Upper lobe of left lung (tissue), 6 donors: ENCODE results near the gene ZP4. TPM values are rescaled to one million over a fixed set of nuclear protein-coding genes. Genes with fewer than 3 reads are reported as not detected.

Source experiments
- ATAC-seq, 2 donors: fragments of 200-7000 bp; cut with Tn5 transposase; one replicate each; pipeline ENCODE4 v1.9.1; 2022; ENCODE audit warnings: mild to moderate bottlenecking in 2 of 2, moderate library complexity in 2 of 2; ENCODE audit not compliant: low FRiP score in 2 of 2
- DNase-seq, 2 donors: peaks; one replicate each; pipeline ENCODE4 v3.0.0-alpha.2; 2019 to 2020
- H3K27ac ChIP-seq, 4 donors: fragments of 200-600 bp; sonication (generic); one replicate each; pipeline ENCODE4 v1.5.1; 2016 to 2019
- H3K27me3 ChIP-seq, 4 donors: fragments of 200-600 bp; sonication (generic); one replicate each; pipeline ENCODE4 v1.5.1; 2017 to 2019
- H3K36me3 ChIP-seq, 4 donors: fragments of 200-600 bp; sonication (generic); one replicate each; pipeline ENCODE4 v1.5.1; 2016 to 2019
- H3K4me1 ChIP-seq, 4 donors: fragments of 200-600 bp; sonication (generic); one replicate each; pipeline ENCODE4 v1.5.1; 2018 to 2019
- H3K4me3 ChIP-seq, 4 donors: fragments of 200-600 bp; sonication (generic); one replicate each; pipeline ENCODE4 v1.5.1; 2017 to 2019; ENCODE audit warnings: mild to moderate bottlenecking in 2 of 4, moderate library complexity in 1 of 4
- H3K9me3 ChIP-seq, 4 donors: fragments of 200-600 bp; sonication (generic); one replicate each; pipeline ENCODE4 v1.5.1; 2018 to 2019
- CTCF ChIP-seq, 6 experiments: fragments of 450-650 bp in 4 of 6; fragments of 200-600 bp in 2 of 6; sonication (generic) in 2 of 6; IDR thresholded peaks; one replicate each; pipeline ENCODE4 v1.5.1; 2016 to 2019; ENCODE audit warnings: antibody characterized with exemption in 6 of 6
- EP300 ChIP-seq, 4 donors: sonication (generic); formaldehyde crosslinking; IDR thresholded peaks; one replicate each; pipeline ENCODE4 v1.5.1; 2017; ENCODE audit warnings: antibody characterized with exemption in 4 of 4, control low read depth in 2 of 4
- POLR2A ChIP-seq, 4 donors: fragments of 450-650 bp; IDR thresholded peaks; one replicate each; pipeline ENCODE4 v1.5.1; 2016 to 2017; ENCODE audit warnings: antibody characterized with exemption in 4 of 4, mild to moderate bottlenecking in 2 of 4
- POLR2AphosphoS5 ChIP-seq, 2 donors: sonication (generic); formaldehyde crosslinking; IDR thresholded peaks; one replicate each; pipeline ENCODE4 v1.5.1; 2017; ENCODE audit warnings: antibody characterized with exemption in 2 of 2
- WGBS, 2 donors: methylation state at CpG; one replicate each; pipeline ENCODE4 v1.1.5; 2017 to 2018; 5-methylcytosine and 5-hydroxymethylcytosine counted together
- total RNA-seq, 6 donors: library from RNA; depleted of rRNA in 4 of 6; stranded (reverse); fragments of >200 nt in 4 of 6; gene quantifications; one replicate each; pipeline versions ENCODE4 v1.1.0 to v1.2.1, GENCODE V29; 2016 to 2021
- donor health status: DM: no; HTN: no; CAD: no; lungs with moderate emphysema.
- donor health status: DM: no; HTN: yes; CAD: no; lungs with severe emphysema.

The ZP4 gene
- total RNA-seq, 6 donors from 2014 or later = not detected

GRCh38 chr1:237894131-237894530, 3.4 kb upstream of the ZP4 start:
- DNase-seq (no peak), ATAC-seq (no peak)
- 81 to 86% methylated on average over 3 of the region's 3 CpGs for WGBS, 2 donors

GRCh38 chr1:237891979-237892378, 1.3 kb upstream of the ZP4 start:
- no peaks in the 10 kb centered on the region for H3K9me3 ChIP-seq
- ATAC-seq (no peak), DNase-seq (no peak)
- H3K4me1 ChIP-seq = no peaks in the 10 kb centered on the region
- H3K36me3 ChIP-seq = no peaks in the 10 kb centered on the region
- no peak overlapping the region for H3K27ac ChIP-seq
- H3K4me3 ChIP-seq = no peak overlapping the region
- H3K27me3 ChIP-seq = no peaks in the 10 kb centered on the region
- TF ChIP-seq EP300 (IDR thresholded peaks at IDR 0.05) (no peak), POLR2A (IDR thresholded peaks at IDR 0.05) (no peak), POLR2AphosphoS5 (IDR thresholded peaks at IDR 0.05) (no peak), CTCF (IDR thresholded peaks at IDR 0.05) (no peak)
- WGBS, 2 donors = 82 to 84% methylated on average over 3 of the region's 3 CpGs

More at GRCh38 chr1:237894131-237894530, 3.4 kb upstream of the ZP4 start:
- no peaks in the 10 kb centered on the region for H3K9me3 ChIP-seq
- H3K4me1 ChIP-seq = no peaks in the 10 kb centered on the region
- H3K4me3 ChIP-seq = no peak overlapping the region
- no peak for TF ChIP-seq CTCF (IDR thresholded peaks at IDR 0.05)
- H3K36me3 ChIP-seq = no peaks in the 10 kb centered on the region
- H3K27me3 ChIP-seq = no peaks in the 10 kb centered on the region
- H3K27ac ChIP-seq = no peak overlapping the region

GRCh38 chr1:237891266-237891665, 544 bp upstream of the ZP4 start:
- TF ChIP-seq EP300 (IDR thresholded peaks at IDR 0.05) (no peak), POLR2AphosphoS5 (IDR thresholded peaks at IDR 0.05) (no peak), POLR2A (IDR thresholded peaks at IDR 0.05) (no peak), CTCF (IDR thresholded peaks at IDR 0.05) (no peak)
- Histone ChIP-seq H3K4me3 (no peak overlapping the region), H3K9me3 (no peaks in the 10 kb centered on the region), H3K27me3 (no peaks in the 10 kb centered on the region), H3K36me3 (no peaks in the 10 kb centered on the region), H3K27ac (no peak overlapping the region), H3K4me1 (no peaks in the 10 kb centered on the region)
- 64 to 76% methylated on average over 2 of the region's 2 CpGs for WGBS, 2 donors
- ATAC-seq = no peak
- no peak for DNase-seq

GRCh38 chr1:237890416-237890815, 306 bp downstream of the ZP4 start:
- TF ChIP-seq POLR2AphosphoS5 (IDR thresholded peaks at IDR 0.05) (no peak), EP300 (IDR thresholded peaks at IDR 0.05) (no peak), POLR2A (IDR thresholded peaks at IDR 0.05) (no peak), CTCF (IDR thresholded peaks at IDR 0.05) (no peak)
- H3K4me3 ChIP-seq = no peak overlapping the region
- no peak for DNase-seq
- no peaks in the 10 kb centered on the region for H3K27me3 ChIP-seq
- H3K9me3 ChIP-seq = no peaks in the 10 kb centered on the region
- no peaks in the 10 kb centered on the region for H3K36me3 ChIP-seq
- WGBS, 2 donors = 62 to 77% methylated on average over 2 to 7 of the region's 7 CpGs
- H3K27ac ChIP-seq = no peak overlapping the region
- ATAC-seq = no peak
- H3K4me1 ChIP-seq = no peaks in the 10 kb centered on the region

- Histone ChIP-seq H3K4me1 (no peaks in the 10 kb centered on the region), H3K27me3 (no peaks in the 10 kb centered on the region), H3K27ac (no peak overlapping the region), H3K9me3 (no peaks in the 10 kb centered on the region), H3K4me3 (no peak overlapping the region), H3K36me3 (no peaks in the 10 kb centered on the region)
- TF ChIP-seq CTCF (IDR thresholded peaks at IDR 0.05) (no peak), EP300 (IDR thresholded peaks at IDR 0.05) (no peak), POLR2AphosphoS5 (IDR thresholded peaks at IDR 0.05) (no peak), POLR2A (IDR thresholded peaks at IDR 0.05) (no peak)
- 73 to 78% methylated on average over 4 of the region's 4 CpGs for WGBS, 2 donors
- ATAC-seq = no peak
- no peak for DNase-seq
Measured at GRCh38 chr1:237888143-237888542, 2.6 kb downstream of the ZP4 start.
